SK-N-MC (cell line): ENCODE data around the gene AURKAIP1.

Experiments used
- FOXP2 ChIP-seq: optimal IDR thresholded peaks from 2 replicates; pipeline ENCODE3; 2011; ENCODE audit warnings: mild to moderate bottlenecking, moderate library complexity; ENCODE audit not compliant: insufficient read depth; ENCODE audit errors: extremely low read length, control extremely low read depth
- POLR2AphosphoS5 ChIP-seq: IDR thresholded peaks from 2 replicates; pipeline ENCODE4 v1.6.1; 2012; ENCODE audit warnings: mild to moderate bottlenecking, low read depth, low read length, borderline replicate concordance

GRCh38 chr1:1332774-1333480, 42.1 kb downstream of the AURKAIP1 start:
- TF ChIP-seq POLR2AphosphoS5 (no peak), FOXP2 (no peak)
